GM12801 (cell line): ENCODE results near the gene SOX1.

ENCODE experiments used
- TF ChIP-seq, protein P1 (sequence below): IDR thresholded peaks from one replicate; pipeline ENCODE4 v1.5.1; 2011; ENCODE audit warnings: control low read depth; ENCODE audit not compliant: insufficient read length; ENCODE audit errors: extremely low read depth

The SOX1 gene

DNA sequence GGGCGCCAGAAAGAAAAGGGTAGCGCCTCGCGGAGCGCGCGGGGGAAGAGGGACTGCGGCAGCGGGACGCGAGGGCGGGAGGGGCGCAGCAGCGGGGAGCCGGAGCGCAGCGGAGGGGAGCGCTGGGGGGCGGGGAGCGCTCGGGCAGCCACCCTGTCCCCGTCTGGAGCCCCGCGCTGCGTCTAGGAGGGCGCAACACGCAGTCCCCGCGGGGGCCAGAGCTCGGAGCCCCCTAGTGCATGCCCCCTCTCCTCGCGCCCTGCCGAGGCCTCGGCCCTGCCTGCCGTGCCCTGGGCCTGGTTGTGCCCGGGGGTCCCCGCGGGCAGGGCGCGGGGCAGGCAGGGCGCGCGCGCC lies 37.9 kb downstream of the SOX1 start:
- TF ChIP-seq, protein P1, sequence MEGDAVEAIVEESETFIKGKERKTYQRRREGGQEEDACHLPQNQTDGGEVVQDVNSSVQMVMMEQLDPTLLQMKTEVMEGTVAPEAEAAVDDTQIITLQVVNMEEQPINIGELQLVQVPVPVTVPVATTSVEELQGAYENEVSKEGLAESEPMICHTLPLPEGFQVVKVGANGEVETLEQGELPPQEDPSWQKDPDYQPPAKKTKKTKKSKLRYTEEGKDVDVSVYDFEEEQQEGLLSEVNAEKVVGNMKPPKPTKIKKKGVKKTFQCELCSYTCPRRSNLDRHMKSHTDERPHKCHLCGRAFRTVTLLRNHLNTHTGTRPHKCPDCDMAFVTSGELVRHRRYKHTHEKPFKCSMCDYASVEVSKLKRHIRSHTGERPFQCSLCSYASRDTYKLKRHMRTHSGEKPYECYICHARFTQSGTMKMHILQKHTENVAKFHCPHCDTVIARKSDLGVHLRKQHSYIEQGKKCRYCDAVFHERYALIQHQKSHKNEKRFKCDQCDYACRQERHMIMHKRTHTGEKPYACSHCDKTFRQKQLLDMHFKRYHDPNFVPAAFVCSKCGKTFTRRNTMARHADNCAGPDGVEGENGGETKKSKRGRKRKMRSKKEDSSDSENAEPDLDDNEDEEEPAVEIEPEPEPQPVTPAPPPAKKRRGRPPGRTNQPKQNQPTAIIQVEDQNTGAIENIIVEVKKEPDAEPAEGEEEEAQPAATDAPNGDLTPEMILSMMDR, result no peak

GRCh38 chr13:112105244-112105681 lies 38.3 kb downstream of the SOX1 start:
- TF ChIP-seq, protein P1, result no peak

DNA sequence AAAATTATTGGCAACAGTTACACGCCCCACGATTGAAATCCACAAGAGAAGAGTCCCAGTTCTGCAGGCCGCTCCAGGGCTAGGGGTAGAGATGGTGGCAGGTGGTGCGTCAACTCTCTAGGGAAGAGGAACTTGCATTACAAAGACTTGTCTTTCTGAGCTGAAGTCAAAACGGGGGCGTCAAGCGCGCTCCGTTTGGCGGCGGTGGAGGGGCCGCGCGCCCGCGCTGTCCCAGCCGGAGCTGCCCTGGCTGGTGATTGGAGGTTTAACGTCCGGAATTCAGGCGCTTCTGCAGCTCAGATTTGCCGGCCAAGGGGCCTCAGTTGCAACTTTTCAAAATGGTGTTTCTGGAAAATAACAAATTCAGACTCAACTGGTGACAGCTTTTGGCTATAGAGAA lies 38.9 kb downstream of the SOX1 start:
- TF ChIP-seq, protein P1, result no peak

DNA sequence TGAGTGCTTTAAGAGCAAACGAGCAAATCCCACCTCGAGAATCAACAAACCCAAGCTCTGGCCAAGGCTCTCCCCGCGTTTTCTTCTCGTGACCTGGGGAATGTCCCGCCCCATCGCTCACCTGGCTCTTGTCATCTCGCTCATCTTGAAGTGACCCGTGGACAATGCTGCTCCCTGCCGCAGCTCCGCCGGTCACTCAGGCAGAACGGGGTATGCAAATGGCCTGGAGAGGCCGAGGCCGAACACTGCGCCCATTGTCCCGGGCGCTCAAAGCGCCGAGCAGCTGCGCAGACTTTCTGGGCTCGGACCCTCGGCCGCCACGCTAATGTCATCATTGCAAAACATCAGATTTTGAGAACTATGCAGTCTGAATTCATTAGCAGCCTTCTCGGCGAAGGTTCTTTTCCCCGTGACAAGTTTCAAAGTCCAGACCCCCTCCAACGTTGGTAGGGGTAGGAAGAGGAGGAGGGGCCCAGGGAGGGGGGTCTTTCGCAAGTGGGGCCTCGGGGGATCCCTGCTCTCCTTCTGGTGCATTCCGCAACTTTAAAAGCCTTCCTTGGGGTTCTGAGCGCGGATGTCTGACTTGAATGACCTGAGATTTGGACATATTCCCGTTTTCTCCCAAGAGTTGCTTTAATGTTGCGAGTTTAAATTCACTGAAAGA lies 39.7 kb downstream of the SOX1 start:
- TF ChIP-seq, protein P1, result no peak

- TF ChIP-seq, protein P1, result no peak
These were observed 40.3 kb downstream of the SOX1 start for GRCh38 chr13:112107289-112107688.

DNA sequence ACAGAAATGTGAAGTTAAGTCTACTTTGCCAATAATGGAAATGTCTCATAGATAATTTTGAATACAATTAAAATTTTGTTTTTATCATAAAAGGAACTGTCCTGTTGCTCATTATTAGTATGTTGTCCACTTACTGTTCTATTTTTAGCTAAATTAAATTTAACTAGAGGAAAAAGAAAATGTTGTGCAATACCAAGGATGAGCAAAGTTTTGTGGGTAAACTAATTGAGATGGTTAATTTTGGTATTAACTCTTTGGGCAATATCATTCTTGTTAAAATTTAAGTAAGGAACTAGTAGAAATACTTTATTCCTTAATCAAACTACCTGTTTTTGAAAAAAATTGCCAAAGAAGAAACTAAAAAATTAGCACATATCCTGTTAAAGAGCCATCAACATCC lies 43.5 kb downstream of the SOX1 start:
- TF ChIP-seq, protein P1, result no peak

DNA sequence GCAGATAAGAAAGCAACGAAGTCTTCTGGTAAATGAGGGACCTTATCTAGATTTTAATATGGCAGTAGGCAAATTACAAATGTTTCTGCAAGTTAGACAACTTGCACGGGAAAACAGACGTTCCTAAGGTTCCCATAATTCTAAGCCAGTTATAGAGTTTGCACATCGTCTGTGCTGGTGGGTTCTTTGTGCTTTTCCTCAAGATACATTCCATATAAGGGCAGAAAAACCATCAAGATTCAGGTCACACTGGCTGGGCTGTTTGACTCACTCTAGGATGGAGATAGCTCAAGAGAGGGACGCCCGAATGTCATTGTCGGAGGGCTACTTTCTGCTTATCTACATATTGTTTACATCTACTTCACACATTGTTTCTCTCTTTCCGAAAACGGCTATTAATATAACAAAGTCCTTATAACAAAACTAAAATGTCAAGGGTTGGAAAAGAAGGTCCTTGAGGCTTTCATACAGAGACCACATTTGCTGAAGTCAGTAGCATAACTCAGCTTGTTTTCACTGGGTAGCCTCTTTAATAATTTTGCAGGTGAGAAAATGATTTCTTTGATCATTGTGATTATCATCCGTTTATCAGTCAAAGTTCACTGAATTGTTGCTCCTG lies 44.4 kb downstream of the SOX1 start:
- TF ChIP-seq, protein P1, result no peak
